ENCODE results near the gene CLPTM1.
"Not testable (repeated sequence)": the region's sequence is repeated elsewhere in the genome, so short reads cannot be mapped to it uniquely, and the experiment has no call there.

CLPTM1 gene

DNA sequence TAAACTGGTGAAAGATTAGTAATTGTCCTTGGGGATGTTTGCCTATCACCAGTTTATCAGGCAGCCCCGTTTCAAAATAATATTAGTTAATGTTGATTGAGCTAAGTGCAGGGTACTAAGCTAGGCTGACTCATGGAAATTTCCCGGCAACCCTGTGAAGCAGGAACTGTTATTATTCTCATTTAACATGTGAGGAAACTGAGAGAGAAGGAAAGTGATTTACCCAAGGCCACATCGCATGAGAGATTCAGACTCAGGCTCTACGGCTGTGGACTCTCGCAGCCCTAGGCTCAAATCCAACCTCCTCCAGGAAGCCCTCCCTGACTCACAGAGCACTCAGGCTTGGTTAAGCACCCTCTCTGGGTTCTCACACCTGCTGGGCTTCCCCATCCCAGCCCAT lies 19.7 kb downstream of the CLPTM1 start:
- DNase-seq (ENCODE audit: low read depth in 2 of 2) = no peak

DNA sequence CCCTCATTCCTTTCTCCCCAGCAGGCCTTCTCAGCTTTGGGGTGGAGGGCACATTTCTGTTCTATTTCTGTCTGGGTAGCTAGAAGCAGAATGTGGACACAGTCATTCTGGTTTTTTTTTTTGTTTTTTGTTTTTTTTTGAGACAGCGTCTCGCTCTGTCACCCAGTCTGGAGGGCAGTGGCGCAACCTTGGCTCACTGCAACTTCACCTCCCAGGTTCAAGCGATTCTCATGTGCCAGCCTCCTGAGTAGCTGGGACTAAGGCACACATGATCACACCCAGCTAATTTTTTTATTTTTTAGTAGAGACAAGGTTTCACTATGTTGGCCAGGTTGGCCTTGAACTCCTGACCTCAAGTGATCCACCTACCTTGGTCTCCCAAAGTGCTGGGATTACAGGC lies 20.3 kb downstream of the CLPTM1 start:
- DNase-seq (ENCODE audit: low read depth in 2 of 2) = no peak

DNA sequence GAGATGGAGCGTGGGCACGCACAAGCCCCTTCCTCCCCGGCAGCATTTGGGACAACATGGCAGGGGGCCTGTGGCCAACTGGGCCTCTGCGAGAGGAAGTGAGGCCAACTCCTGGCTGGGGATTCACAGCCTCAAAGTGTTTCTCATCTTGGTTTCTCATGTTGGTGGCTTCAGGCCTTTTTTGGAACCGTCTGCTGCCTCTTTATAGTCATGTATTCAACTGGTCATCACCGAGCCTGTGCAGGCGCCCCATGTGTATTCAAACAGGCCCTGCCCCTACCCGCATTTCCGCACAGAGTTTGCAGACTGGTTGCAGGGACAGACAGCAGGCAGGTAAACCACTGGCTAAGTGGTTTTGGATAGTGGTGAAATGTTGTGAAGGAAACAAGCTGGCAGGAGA lies 28.8 kb downstream of the CLPTM1 start:
- no peak for DNase-seq (ENCODE audit: low read depth in 2 of 2)

DNA sequence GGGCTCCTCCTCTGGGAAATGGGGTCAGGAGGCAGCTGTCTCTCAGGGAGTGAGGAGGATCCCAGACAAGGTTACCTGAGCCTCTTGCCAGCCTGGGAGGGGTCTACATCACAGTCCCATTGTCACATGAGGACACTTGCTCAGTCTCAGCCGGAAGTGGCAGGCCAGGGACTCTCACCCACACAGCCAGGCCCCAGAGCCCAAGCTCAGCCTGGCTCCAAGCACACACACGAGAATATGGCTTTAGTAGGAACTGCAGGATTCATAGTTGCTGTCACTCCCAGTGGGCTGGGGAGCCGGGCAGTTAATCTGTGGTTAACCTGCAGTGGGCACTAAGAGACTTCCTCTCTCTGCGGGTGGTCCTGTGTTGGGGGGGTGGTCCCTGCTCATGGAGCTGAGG lies 30.3 kb downstream of the CLPTM1 start:
- DNase-seq (ENCODE audit: low read depth in 2 of 2) = no peak

DNA sequence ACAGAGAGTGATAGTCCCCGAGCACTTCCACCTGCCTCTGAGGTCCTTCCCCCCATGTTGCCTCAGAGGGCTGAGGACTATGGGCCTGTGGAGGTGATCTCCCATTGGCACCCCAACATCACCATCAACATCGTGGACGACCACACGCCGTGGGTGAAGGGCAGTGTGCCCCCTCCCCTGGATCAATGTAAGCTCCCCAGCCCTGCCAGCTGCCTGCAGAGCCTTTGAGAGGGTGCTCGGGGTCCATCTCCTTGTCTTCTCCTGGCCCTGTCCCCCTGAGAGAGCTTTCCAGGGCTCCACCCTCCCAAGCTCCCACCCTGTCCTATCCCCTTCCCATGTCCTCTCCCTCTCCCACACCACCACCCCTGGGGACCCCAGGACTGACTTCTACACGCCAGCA lies 31.2 kb downstream of the CLPTM1 start:
- no peak for DNase-seq (ENCODE audit: low read depth in 2 of 2)

GRCh38 chr19:44987148-44987675 lies 32.0 kb downstream of the CLPTM1 start:
- DNase-seq (ENCODE audit: low read depth in 2 of 2) = no peak

DNA sequence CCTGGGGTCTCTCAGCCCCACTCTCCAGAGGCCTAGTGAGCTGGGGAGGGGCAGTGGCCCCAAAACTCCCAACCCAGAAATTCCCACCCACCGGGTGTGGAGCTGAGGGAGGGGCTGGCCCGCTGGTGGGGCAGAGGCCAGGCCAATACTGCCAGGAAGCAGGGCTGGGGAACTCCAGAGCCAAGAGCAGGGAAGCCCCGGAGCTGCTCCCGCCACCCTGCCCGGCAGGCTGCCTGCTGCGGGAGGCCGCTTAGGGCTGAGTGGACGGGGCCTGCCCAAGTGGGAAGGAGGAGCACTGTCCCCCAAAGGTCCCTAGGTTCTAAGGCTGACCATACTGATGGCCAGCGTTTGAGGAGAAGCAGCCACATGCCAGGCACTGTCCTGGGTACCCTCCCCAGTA lies 33.1 kb downstream of the CLPTM1 start:
- no peak for DNase-seq (ENCODE audit: low read depth in 2 of 2)

DNA sequence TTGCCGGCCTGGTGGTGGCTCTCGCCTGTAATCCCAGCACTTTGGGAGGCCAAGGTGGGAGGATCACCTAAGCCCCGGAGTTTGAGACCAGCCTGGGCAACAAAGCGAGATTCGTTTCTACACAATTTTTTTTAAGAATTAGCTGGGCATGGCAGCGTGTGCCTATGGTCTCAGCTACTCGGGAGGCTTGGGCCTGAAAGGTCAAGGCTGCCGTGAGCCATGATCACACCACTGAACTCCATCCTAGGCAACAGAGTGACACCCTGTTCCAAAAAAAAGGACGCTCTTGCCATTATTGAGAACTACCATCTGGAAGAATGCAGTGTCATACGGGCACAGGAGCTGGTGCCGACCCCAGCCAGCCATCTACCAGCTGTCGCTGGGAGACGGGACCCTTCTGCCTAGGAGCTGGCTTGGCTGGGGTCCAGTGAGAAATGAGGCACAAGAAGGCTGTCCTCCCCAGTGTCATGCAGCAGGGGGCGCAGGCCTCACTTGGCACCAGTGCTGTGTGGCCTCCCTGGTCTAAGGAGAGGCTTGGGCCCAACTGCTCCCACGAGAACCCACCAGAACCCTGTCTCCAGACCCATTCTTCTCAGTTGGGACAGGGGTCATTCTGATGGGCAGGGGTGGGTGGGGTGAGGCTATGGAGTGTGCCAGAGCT lies 33.8 kb downstream of the CLPTM1 start:
- peak; percentile 12 to 33 for DNase-seq (ENCODE audit: low read depth in 2 of 2)

DNA sequence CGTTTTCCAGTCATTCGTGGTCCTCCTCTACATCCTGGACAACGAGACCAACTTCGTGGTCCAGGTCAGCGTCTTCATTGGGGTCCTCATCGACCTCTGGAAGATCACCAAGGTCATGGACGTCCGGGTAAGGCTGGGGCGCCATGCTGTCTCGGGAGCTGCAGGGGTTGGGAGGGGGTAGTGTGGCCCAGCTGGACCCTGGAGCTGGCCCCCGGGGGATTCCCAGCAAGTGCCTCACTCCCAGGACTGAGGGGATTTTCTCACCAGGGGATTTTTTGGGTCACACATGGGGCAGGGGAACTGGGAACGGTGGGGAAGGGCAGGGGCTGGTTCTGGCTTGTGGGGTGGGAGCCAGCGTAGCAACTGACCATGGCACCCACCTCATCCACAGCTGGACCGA lies 35.3 kb downstream of the CLPTM1 start:
- DNase-seq (ENCODE audit: low read depth in 2 of 2) = no peak

DNA sequence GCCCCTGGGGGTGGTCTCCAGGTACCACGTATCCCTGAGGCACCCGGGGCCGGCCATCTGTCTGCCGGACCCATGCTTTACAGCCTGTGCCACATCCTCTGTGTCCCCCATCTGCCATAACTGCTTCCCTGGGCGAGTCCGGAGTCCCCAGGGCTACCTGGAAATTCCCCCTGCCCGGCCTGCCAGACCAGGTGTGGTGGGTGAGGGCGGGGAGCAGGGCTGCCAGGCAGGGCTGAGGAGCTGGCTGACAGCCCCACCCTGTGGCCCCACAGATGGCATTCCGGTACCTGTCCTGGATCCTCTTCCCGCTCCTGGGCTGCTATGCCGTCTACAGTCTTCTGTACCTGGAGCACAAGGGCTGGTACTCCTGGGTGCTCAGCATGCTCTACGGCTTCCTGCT lies 35.8 kb downstream of the CLPTM1 start:
- no peak for DNase-seq (ENCODE audit: low read depth in 2 of 2)

GRCh38 chr19:44992336-44993163 lies 37.4 kb downstream of the CLPTM1 start:
- no peak for DNase-seq (ENCODE audit: low read depth in 2 of 2)

- DNase-seq (ENCODE audit: low read depth in 2 of 2) = no peak
Observed at GRCh38 chr19:44993526-44993925, 38.3 kb downstream of the CLPTM1 start.

- no peak for DNase-seq (ENCODE audit: low read depth in 2 of 2)
Observed at GRCh38 chr19:44993926-44994537, 38.9 kb downstream of the CLPTM1 start.

DNA sequence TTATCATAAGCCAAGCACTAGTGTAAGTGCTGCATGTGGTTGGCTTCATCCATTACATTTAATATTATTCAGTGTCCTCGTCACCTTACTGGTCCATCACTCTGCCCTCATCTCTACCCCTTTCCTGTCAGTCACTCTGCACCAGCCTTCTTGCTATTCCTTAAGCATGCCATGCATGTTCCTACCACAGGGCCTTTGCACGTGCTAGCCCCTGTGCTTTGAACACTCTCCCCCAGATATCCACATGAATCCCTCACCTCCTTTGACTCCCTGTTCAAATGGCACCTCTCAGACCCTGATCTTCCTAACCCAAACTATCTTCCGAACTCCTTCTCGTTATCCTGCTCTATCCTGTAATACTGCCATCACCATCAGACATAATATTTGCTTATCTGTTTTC lies 42.8 kb downstream of the CLPTM1 start:
- DNase-seq (ENCODE audit: low read depth in 2 of 2) = no peak

DNA sequence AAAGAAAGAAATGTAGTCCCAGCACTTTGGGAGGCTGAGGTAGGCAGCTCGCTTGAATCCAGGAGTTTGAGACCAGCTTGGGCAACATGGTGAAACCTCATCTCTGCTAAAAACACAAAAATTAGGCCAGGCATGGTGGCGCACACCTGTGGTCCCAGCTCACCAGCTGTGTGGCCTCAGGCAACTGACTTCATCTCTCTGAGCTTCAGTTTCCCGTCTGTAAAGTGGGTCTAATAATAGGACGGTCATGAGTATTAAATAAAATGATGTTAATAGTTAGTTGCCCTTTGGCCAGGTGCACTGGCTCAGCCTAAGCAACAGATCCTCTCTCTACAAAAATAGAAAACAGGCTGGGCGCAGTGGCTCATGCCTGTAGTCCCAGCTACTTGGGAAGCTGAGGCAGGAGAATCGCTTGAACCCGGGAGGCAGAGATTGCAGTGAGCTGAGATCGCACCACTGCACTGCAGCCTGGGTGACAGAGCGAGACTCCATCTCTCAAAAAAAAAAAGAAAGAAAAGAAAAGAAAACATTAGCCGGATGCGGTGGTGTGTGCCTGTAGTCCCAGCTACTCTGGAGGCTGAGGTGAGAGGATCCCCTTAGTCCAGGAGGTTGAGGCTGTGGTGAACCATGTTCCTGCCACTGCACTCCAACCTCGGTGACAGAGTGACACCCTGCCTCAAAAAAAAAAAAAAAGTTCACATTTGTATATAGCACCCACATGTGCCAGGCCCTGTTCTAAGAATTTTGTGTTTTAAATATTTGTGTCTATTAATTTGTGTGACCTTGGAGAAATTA lies 44.1 kb downstream of the CLPTM1 start:
- DNase-seq (ENCODE audit: low read depth in 2 of 2) = not testable (repeated sequence)

- not testable (repeated sequence) for DNase-seq (ENCODE audit: low read depth in 2 of 2)
Observed at GRCh38 chr19:45000665-45001064, 45.5 kb downstream of the CLPTM1 start.

DNA sequence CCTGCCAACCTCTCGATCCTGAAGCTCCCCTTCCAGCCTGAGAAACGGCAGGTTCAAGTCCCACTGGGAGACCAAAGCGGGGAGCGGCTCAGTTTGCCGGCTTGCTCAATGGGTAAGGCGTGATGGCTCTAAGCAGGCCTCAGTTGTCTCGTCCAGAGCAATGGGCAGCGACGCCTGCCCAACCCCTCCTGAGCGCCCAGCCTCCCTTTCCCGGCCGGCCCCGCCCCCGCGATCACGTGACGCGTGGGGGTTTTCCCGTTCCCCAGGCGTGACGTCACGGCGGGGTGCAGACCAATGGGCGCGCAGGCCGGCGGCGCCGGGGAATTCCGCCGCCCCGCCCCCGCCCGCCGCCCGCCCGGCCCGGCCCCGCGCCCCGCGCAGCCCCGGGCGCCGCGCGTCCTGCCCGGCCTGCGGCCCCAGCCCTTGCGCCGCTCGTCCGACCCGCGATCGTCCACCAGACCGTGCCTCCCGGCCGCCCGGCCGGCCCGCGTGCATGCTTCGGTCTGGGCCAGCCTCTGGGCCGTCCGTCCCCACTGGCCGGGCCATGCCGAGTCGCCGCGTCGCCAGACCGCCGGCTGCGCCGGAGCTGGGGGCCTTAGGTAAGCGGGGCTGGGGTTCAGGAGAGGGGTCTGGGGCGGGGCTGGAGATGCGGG lies 46.0 kb downstream of the CLPTM1 start, which contains the start of gene RELB:
Gene RELB (plus strand): TSS at position 378 of the 653 bp plus-strand sequence. CDS start 116 bp downstream, at position 494.
- peak; percentile 90 to 96 for DNase-seq (ENCODE audit: low read depth in 2 of 2)

DNA sequence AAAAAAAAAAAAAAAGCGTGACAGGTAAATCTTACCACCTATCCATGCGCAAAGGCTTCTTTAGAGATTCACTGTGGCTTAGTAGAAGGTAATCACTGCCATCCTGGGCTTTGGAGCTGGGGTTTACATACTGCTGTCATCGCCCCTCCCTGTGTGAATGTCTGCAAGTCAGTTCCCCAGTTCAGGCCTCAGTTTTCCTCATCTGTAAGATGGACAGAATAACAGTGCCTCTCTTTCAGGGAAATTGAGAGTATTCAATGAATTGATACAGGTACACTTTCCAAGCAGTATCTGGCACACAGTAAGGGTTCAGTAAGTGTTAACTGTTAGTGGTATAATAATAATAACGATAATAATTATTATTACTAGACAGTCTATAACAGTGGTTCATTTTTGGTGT lies 48.3 kb downstream of the CLPTM1 start:
- no peak for DNase-seq (ENCODE audit: low read depth in 2 of 2)

- DNase-seq (ENCODE audit: low read depth in 2 of 2) = no peak
Observed at GRCh38 chr19:45005787-45006186, 50.6 kb downstream of the CLPTM1 start.

DNA sequence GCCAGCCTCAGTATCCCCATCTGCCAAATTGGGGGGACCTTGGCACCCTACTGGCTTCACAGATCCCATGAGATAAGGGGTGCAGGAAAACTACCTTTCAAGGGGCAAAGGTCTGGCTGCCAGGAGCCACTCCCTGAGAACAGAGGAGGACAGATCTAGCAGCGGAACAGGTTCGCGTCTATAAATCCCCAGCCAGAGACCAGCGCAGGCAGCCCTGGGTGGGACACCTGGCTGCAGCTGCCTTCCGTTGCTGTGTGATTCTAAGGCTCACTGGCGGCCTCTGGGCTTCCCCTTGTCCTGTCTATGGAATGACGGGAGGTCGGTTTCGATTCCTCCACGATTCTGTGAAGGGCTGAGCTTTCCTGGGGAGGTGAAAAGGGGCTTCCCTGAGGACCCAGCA lies 53.4 kb downstream of the CLPTM1 start:
- no peak for DNase-seq (ENCODE audit: low read depth in 2 of 2)

GRCh38 chr19:45009625-45010255 lies 54.6 kb downstream of the CLPTM1 start:
- DNase-seq (ENCODE audit: low read depth in 2 of 2) = no peak

Data from activated CD8-positive, alpha-beta memory T cell treated with anti-CD3 and anti-CD28 coated beads for 4 hours (primary cell).